Gastroesophageal sphincter (tissue), 4 donors: ENCODE data around the gene TOX2. TPM values are rescaled to one million over a fixed set of nuclear protein-coding genes. Genes with fewer than 3 reads are reported as not detected.

Experiments
- ATAC-seq: fragments of 150-250 bp; one replicate; pipeline ENCODE4 v1.9.1; 2016; ENCODE audit warnings: mild to moderate bottlenecking, moderate library complexity
- H3K27ac ChIP-seq, 4 donors: fragments of 200-600 bp; sonication (generic) in 3 of 4; 1 replicate in 3 of 4; 2 replicates in 1 of 4; pipeline ENCODE4 v1.5.1; 2016 to 2019
- H3K27me3 ChIP-seq: fragments of 200-600 bp; sonication (generic); one replicate; pipeline ENCODE4 v1.5.1; 2019
- H3K36me3 ChIP-seq, 2 donors: fragments of 200-600 bp; sonication (generic); one replicate each; pipeline ENCODE4 v1.5.1; 2019; ENCODE audit warnings: control low read depth in 1 of 2
- H3K4me1 ChIP-seq, 3 donors: fragments of 200-600 bp; sonication (generic); 1 replicate in 2 of 3; 2 replicates in 1 of 3; pipeline ENCODE4 v1.5.1; 2016 to 2019; ENCODE audit warnings: control low read depth in 2 of 3
- H3K4me3 ChIP-seq, 2 donors: fragments of 200-600 bp; sonication (generic); one replicate each; pipeline ENCODE4 v1.5.1; 2019; ENCODE audit warnings: mild to moderate bottlenecking in 1 of 2, moderate library complexity in 1 of 2
- H3K9me3 ChIP-seq, 3 donors: fragments of 200-600 bp; sonication (generic); one replicate each; pipeline ENCODE4 v1.5.1; 2017 to 2019; ENCODE audit warnings: control low read depth in 2 of 3
- EP300 ChIP-seq: sonication (generic); formaldehyde crosslinking; IDR thresholded peaks from one replicate; pipeline ENCODE4 v1.6.1; 2017; ENCODE audit warnings: antibody characterized with exemption, mild to moderate bottlenecking
- POLR2A ChIP-seq, 2 donors: fragments of 450-650 bp; IDR thresholded peaks; one replicate each; pipeline ENCODE4 v1.6.1; 2017; ENCODE audit warnings: antibody characterized with exemption in 2 of 2, mild to moderate bottlenecking in 2 of 2, moderate library complexity in 1 of 2
- POLR2AphosphoS5 ChIP-seq: sonication (generic); formaldehyde crosslinking; IDR thresholded peaks from one replicate; pipeline ENCODE4 v1.6.1; 2017; ENCODE audit warnings: antibody characterized with exemption
- WGBS, 2 donors: methylation state at CpG; one replicate each; pipeline ENCODE4 v1.1.5; 2018; ENCODE audit warnings: low coverage in 1 of 2; 5-methylcytosine and 5-hydroxymethylcytosine counted together
- total RNA-seq, 4 donors: library from RNA; depleted of rRNA; stranded (reverse); fragments of >200 nt; gene quantifications; one replicate each; pipeline ENCODE4 v1.1.0, GENCODE V29; 2016
- TF ChIP-seq, protein P1 (sequence below), 4 experiments: fragments of 200-600 bp in 2 of 4; fragments of 450-650 bp in 2 of 4; sonication (generic) in 1 of 4; IDR thresholded peaks; one replicate each; pipeline ENCODE4 v1.5.1; 2017 to 2019; ENCODE audit warnings: antibody characterized with exemption in 4 of 4, mild to moderate bottlenecking in 2 of 4, moderate library complexity in 2 of 4

The TOX2 gene
- total RNA-seq, 4 donors from 2014 or later = 16.4 to 47.8 (median 40.3) TPM

DNA sequence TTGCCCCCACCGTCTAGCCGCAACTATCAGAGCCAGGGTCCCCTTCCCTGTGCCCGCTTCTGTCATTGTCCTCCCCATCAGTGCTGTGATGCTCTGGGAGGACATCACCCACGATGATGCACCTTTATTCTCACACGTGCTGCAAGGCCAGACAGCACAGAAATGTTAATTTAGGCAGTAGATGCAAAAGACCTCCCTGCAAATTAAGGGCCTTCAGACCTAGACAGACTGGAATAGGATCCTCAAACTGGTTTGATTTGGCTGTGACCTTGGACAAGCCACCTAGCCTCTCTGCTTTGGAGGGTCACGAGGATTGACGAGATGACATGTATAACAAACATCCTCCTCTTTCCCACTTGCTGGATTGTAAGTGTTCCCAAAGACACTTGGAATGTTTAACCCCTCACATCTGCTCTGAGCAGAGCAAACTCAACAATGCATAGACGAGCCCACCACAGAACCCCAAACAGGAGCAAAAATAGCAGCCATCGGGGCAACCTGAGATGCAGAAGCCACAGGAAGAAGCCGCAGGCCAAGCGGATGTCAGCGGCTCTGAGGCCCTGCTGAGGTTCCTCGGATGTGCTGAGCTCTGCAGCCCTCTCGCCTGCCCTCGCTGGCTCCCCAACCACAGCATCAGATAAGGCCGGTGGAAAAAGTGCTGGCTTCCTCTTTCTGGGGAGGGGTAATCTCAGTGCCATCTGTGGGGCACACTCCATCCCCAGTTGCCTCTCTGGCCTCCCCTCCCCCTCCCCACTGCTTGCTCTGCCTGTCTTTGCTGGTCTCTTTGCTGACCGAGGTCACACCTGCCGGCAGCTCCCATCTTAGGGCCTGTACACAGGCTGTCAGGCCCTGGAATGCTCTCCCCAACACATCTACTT, 35.3 kb downstream of the TOX2 start:
- no peak for ATAC-seq
- no peak overlapping the region for H3K4me3 ChIP-seq
- H3K4me1 ChIP-seq = peaks cover 0 to 63% (median 7%) of the 10 kb centered on the region in 3 donors
- H3K9me3 ChIP-seq = no peaks in the 10 kb centered on the region
- WGBS, 2 donors = 51 to 66% methylated on average over 8 to 13 of the region's 18 CpGs
- H3K27ac ChIP-seq = no peak overlapping the region
- peaks cover 0 to 5% of the 10 kb centered on the region in 2 donors for H3K36me3 ChIP-seq
- no peaks in the 10 kb centered on the region for H3K27me3 ChIP-seq
- TF ChIP-seq POLR2AphosphoS5 (no peak), POLR2A (IDR thresholded peaks at IDR 0.05) (no peak), EP300 (no peak)
- TF ChIP-seq, protein P1, sequence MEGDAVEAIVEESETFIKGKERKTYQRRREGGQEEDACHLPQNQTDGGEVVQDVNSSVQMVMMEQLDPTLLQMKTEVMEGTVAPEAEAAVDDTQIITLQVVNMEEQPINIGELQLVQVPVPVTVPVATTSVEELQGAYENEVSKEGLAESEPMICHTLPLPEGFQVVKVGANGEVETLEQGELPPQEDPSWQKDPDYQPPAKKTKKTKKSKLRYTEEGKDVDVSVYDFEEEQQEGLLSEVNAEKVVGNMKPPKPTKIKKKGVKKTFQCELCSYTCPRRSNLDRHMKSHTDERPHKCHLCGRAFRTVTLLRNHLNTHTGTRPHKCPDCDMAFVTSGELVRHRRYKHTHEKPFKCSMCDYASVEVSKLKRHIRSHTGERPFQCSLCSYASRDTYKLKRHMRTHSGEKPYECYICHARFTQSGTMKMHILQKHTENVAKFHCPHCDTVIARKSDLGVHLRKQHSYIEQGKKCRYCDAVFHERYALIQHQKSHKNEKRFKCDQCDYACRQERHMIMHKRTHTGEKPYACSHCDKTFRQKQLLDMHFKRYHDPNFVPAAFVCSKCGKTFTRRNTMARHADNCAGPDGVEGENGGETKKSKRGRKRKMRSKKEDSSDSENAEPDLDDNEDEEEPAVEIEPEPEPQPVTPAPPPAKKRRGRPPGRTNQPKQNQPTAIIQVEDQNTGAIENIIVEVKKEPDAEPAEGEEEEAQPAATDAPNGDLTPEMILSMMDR (IDR thresholded peaks at IDR 0.05) = no peak

DNA sequence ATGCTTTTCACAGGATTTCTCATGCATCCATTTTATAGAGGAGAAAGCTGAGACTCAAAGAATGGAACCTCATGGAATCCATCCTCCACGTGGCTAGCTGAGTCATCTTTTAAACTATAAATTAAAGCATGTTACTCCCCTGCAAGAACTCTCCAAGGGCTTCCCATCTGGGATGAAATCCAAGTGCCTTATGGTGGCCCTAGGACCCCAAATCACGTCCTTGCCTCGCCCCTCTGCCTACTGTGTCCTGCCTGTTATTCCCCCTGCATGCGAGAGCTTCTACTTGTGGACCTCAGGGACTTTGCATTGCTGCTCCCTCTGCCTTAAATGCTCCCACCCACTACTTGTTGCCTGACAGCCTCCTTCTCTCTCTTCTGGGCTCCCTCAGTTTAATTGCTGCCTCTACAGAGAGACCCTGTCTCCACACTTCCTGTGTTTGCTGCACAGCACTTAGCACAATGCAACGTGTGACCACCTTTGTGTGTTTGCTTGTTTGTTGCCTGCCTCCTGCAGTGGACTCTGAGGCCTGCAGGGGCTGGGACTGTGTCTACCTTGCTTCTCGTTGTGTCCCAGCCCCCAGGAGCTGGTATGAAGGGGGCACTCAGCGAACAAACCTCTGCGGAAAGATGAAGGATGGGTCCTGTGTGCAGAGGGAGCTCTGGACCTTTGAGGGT, 39.4 kb downstream of the TOX2 start:
- Histone ChIP-seq H3K4me3 (no peak overlapping the region), H3K27ac (peak overlapping the region in 2 of 4 donors; percentile 73 to 74), H3K27me3 (no peaks in the 10 kb centered on the region), H3K4me1 (peaks cover 6 to 84% (median 20%) of the 10 kb centered on the region in 3 donors), H3K36me3 (peaks cover 0 to 5% of the 10 kb centered on the region in 2 donors), H3K9me3 (no peaks in the 10 kb centered on the region)
- WGBS, 2 donors = 66 to 73% methylated on average over 5 of the region's 8 CpGs
- ATAC-seq = no peak
- no peak for TF ChIP-seq POLR2AphosphoS5
- no peak for TF ChIP-seq POLR2A (IDR thresholded peaks at IDR 0.05)
- TF ChIP-seq, protein P1 (IDR thresholded peaks at IDR 0.05) = no peak
- no peak for TF ChIP-seq EP300

DNA sequence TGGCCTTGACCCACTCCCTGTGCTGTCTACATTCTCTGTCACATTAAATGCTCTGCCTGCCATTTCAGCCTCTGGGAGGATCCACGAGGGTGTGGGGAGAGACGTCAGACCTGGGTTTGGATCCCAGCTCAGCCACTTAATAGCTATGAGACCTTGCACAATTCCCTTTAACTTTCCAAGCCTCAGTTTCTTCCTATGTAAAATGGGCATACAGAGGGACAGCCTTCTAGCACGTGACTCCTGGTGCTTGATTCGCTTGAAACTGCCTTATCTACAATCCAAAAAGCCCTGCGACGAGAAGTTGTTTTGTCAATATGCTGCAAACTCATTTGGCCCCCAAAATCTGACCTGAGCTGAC, 40.0 kb downstream of the TOX2 start:
- Histone ChIP-seq H3K9me3 (no peaks in the 10 kb centered on the region), H3K36me3 (peaks cover 0 to 5% of the 10 kb centered on the region in 2 donors), H3K27ac (peak overlapping the region in 3 of 4 donors; percentile 61 to 74 (median 73)), H3K4me1 (peaks cover 7 to 86% (median 27%) of the 10 kb centered on the region in 3 donors), H3K4me3 (no peak overlapping the region), H3K27me3 (no peaks in the 10 kb centered on the region)
- no peak for ATAC-seq
- TF ChIP-seq POLR2AphosphoS5 (no peak), POLR2A (IDR thresholded peaks at IDR 0.05) (no peak), EP300 (no peak)
- TF ChIP-seq, protein P1 (IDR thresholded peaks at IDR 0.05) = no peak
- WGBS, 2 donors = 39 to 62% methylated on average over 5 to 6 of the region's 6 CpGs

DNA sequence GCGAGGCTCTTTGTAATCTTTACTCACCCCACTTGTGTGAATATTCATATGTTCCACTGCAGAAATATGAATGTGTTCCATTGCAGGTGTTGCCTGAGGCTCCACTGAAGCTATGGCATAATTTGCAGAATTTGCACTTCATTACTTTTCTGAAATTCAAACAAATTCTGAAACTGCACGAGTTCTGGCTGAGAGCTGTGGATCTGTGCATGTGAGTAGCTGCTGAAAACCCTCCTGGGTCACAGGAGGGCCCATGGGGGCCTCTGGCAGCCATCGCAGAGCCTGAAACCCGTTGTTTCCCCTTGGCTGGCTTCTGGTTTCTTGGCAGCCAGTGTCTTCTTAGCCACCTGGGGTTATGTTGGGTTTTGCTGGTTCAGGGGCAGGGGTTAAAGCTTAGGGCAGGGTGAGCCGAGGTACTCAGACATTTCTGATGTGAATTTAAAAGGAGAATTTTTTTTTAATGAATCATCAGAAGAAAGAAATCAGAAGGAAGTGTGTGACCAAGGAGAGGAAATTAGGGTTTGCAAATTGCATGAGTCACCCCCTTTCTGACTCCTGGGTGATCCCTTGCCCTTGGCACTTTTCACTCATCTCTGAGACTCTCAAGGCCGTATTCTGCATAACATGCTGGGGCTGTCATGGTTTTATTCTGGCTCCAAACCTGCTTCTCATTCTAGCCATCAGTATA, 40.6 kb downstream of the TOX2 start:
- peak overlapping the region; percentile 8 to 74 (median 67) for H3K27ac ChIP-seq
- peak; percentile 63 for ATAC-seq
- no peaks in the 10 kb centered on the region for H3K9me3 ChIP-seq
- peaks cover 0 to 3% of the 10 kb centered on the region in 2 donors for H3K36me3 ChIP-seq
- H3K27me3 ChIP-seq = no peaks in the 10 kb centered on the region
- peaks cover 7 to 86% (median 29%) of the 10 kb centered on the region in 3 donors for H3K4me1 ChIP-seq
- TF ChIP-seq, protein P1 (IDR thresholded peaks at IDR 0.05) = no peak
- no peak for TF ChIP-seq EP300
- TF ChIP-seq POLR2A (IDR thresholded peaks at IDR 0.05) = no peak
- peak; percentile 69 for TF ChIP-seq POLR2AphosphoS5
- WGBS, 2 donors = 14 to 25% methylated on average over 2 to 4 of the region's 6 CpGs
- H3K4me3 ChIP-seq = no peak overlapping the region
